Ovary (tissue), 9 donors: ENCODE results near the gene RNH1. TPM values are rescaled to one million over a fixed set of nuclear protein-coding genes. Genes with fewer than 3 reads are reported as not detected.

Experiments
- DNase-seq, 5 donors: peaks; one replicate each; pipeline ENCODE4 v3.0.0-alpha.2; 2019 to 2020
- H3K27ac ChIP-seq, 2 donors: fragments of 200-600 bp; one replicate each; pipeline versions ENCODE4 v1.5.1 to v1.8.0; 2019 to 2022
- H3K27me3 ChIP-seq: fragments of 200-600 bp; one replicate; pipeline ENCODE4 v1.8.0; 2022
- H3K36me3 ChIP-seq: fragments of 200-600 bp; sonication (generic); one replicate; pipeline ENCODE4 v1.5.1; 2019
- H3K4me1 ChIP-seq: one replicate; pipeline ENCODE4 v1.8.1; 2013; ENCODE audit warnings: mild to moderate bottlenecking, moderate library complexity; ENCODE audit not compliant: insufficient read depth
- H3K4me3 ChIP-seq: fragments of 200-600 bp; sonication (generic); one replicate; pipeline ENCODE4 v1.5.1; 2017
- H3K9me3 ChIP-seq, 2 donors: fragments of 200-600 bp in 1 of 2; sonication (generic) in 1 of 2; one replicate each; pipeline versions ENCODE4 v1.5.1 to v1.8.1; 2013 to 2019; ENCODE audit warnings: mild to moderate bottlenecking in 1 of 2, moderate library complexity in 1 of 2
- EP300 ChIP-seq: sonication (generic); formaldehyde crosslinking; IDR thresholded peaks from one replicate; pipeline ENCODE4 v1.6.1; 2017; ENCODE audit warnings: antibody characterized with exemption
- POLR2A ChIP-seq: fragments of 450-650 bp; IDR thresholded peaks from one replicate; pipeline ENCODE4 v1.6.1; 2017; ENCODE audit warnings: antibody characterized with exemption, mild to moderate bottlenecking, moderate library complexity
- WGBS, 3 donors: extraction: QIAGEN DNeasy Blood & Tissue Kit in 1 of 3; methylation state at CpG; one replicate each; pipeline versions ENCODE4 v1.1.5 to v1.1.7; 2013 to 2017; 5-methylcytosine and 5-hydroxymethylcytosine counted together
- intact Hi-C, 4 donors: fragments of 100-400 bp; cut with DNase I; formaldehyde crosslinking; loops; one replicate each; pipeline versions ENCODE4 v1.11.0 to v1.15.1; 2022 to 2023
- polyA plus RNA-seq, 2 donors: library from polyadenylated mRNA; stranded (reverse); fragments of 200-250 nt in 1 of 2; fragments of 350-450 nt in 1 of 2; fragmentation: Illumina TruSeq in 1 of 2; extraction: RNeasy Lipid Tissue Mini Kit (QIAGEN cat#74804) in 1 of 2; gene quantifications; one replicate each; pipeline ENCODE4 v1.2.3, GENCODE V29; 2013 to 2014
- total RNA-seq, 7 donors: library from RNA; depleted of rRNA in 2 of 7; stranded (reverse); fragments of >200 nt in 2 of 7; fragmentation: NEBNext Ultra II Directional in 3 of 7; extraction: Animal tissue kit (Norgen Biotek cat#: 25700) in 3 of 7; gene quantifications; one replicate each; pipeline versions ENCODE4 v1.1.0 to v1.2.4, GENCODE V29; 2016 to 2023
- TF ChIP-seq, protein P1 (sequence below), 3 donors: fragments of 450-650 bp in 2 of 3; fragments of 200-600 bp in 1 of 3; IDR thresholded peaks; one replicate each; pipeline versions ENCODE4 v1.5.1 to v1.8.0; 2016 to 2022; ENCODE audit warnings: antibody characterized with exemption in 3 of 3, mild to moderate bottlenecking in 1 of 3
- donor health status: DM: no; HTN: no; CAD: no; lungs with moderate emphysema.
- donor health status: DM: no; HTN: no; CAD: no.
- donor health status: Bipolar disorder and iron deficiency.
- donor health status: DM: yes; HTN: yes; CAD: no.
- donor health status: DM: no; HTN: no; CAD: no.
- donor health status: DM: yes; HTN: yes; CAD: no.

Gene RNH1
- total and polyA plus RNA-seq, 9 donors = 17.4 to 233 (median 156) TPM

DNA sequence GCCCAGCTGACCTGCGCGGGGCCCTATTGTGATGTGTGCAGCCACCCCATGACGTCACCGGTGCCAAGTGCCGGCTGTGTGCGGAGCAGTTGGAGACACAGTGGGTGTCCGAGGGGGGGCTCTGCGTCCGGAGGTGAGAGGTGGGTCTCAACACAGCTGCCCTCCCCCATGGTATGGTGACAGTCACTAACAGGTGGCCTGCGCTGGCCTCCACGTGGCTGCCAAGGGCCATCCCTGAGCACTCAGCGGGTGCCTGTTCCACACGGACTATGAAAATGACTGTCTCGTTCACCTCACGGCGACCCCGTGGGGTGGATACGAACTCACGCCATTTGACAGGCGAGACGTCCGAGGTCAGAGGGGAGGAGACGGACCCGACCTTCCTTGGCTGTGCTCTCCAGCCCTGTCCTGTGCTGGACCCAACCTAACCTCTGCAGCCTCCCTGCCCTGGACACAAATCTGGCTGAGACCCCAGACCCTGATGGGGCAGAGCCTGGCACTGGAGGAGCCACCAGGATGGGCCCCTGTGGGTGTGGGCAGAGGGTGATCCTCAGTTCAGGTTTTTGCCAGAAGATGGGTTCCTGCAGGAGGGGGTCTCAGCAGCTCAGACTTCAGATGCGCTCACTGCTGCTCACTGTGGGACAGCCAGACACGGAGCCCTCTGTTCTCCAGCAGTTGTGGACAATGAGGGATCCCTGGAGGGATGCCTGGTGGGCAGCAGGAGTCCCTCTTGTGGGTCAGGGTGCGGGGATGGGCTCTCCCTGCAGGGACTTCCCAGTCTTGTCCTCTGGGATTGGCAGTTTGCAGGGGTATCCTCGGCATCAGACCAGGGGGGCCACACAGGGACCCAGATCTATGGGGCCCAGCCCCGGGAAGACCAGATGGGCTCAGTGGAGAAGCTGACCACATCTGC lies 22.0 kb upstream of the RNH1 start:
- TF ChIP-seq, protein P1, sequence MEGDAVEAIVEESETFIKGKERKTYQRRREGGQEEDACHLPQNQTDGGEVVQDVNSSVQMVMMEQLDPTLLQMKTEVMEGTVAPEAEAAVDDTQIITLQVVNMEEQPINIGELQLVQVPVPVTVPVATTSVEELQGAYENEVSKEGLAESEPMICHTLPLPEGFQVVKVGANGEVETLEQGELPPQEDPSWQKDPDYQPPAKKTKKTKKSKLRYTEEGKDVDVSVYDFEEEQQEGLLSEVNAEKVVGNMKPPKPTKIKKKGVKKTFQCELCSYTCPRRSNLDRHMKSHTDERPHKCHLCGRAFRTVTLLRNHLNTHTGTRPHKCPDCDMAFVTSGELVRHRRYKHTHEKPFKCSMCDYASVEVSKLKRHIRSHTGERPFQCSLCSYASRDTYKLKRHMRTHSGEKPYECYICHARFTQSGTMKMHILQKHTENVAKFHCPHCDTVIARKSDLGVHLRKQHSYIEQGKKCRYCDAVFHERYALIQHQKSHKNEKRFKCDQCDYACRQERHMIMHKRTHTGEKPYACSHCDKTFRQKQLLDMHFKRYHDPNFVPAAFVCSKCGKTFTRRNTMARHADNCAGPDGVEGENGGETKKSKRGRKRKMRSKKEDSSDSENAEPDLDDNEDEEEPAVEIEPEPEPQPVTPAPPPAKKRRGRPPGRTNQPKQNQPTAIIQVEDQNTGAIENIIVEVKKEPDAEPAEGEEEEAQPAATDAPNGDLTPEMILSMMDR (IDR thresholded peaks at IDR 0.05) = no peak
- TF ChIP-seq EP300 (no peak), POLR2A (no peak)
- H3K4me3 ChIP-seq = no peak overlapping the region
- H3K36me3 ChIP-seq = no peaks in the 10 kb centered on the region
- H3K9me3 ChIP-seq = no peaks in the 10 kb centered on the region
- WGBS, 3 donors = 56 to 64% (median 61%) methylated on average over 15 to 29 of the region's 29 CpGs
- no peaks in the 10 kb centered on the region for H3K27me3 ChIP-seq
- H3K4me1 ChIP-seq = no peaks in the 10 kb centered on the region
- intact Hi-C loops = no loop called here
- DNase-seq = no peak
- no peak overlapping the region for H3K27ac ChIP-seq

DNA sequence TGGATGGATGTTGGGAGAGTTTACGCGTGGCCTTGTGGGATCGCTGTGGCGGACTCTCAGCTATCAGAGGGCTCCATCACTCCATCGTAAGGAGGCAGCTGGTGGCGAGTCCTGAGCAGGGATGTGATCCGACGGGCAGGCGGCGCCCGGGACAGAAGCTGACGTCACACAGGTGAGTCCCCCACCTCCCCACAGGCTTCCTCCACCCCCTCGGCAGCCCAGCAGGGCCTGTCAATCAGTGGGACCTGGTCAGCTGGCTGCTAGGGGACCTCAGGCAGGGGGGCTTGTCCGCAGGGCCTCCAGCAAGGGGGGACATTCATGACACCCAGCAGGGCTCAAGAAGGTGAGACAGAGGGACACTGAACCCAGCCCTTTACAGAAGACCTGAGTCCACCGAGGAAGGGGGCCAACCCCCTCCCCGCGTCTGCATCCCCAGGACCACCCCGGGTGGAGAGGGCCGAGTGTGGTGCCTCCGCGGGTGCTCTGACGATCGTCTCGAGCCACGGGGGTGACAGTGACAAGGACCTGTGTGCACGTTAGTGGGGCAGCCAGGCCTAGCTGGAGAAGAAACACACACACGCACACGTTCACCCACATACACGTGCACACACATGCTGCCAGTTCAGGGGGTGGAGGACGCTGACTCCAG lies 21.2 kb upstream of the RNH1 start:
- Histone ChIP-seq H3K36me3 (no peaks in the 10 kb centered on the region), H3K4me3 (no peak overlapping the region), H3K27me3 (no peaks in the 10 kb centered on the region), H3K27ac (no peak overlapping the region), H3K4me1 (no peaks in the 10 kb centered on the region), H3K9me3 (no peaks in the 10 kb centered on the region)
- 71 to 88% (median 73%) methylated on average over 14 to 30 of the region's 30 CpGs for WGBS, 3 donors
- no peak for DNase-seq
- TF ChIP-seq, protein P1 (IDR thresholded peaks at IDR 0.05) = no peak
- TF ChIP-seq EP300 (no peak), POLR2A (no peak)
- intact Hi-C loops = no loop called here

DNA sequence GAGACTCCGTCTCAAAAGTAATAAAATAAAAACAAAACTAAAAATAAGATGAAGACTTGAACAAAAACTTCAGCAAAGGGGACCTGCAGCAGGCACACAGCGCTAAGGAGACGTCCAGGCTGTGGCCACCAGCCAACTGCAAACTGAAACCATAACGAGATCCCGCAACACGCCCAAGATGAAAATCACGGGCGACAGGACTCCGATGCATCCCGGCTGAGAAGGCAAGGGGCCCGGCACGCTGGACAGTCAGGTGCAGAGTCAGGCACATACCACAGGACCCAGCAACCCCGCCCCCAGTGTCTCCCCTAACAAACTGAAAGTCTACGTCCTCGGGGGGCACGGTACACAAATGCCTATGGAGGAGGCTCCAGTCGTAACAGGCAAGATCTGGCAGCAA lies 19.1 kb upstream of the RNH1 start:
- DNase-seq = no peak
- H3K36me3 ChIP-seq = no peaks in the 10 kb centered on the region
- 53 to 72% (median 69%) methylated on average over 17 of the region's 17 CpGs for WGBS, 3 donors
- no peaks in the 10 kb centered on the region for H3K27me3 ChIP-seq
- TF ChIP-seq POLR2A (no peak), EP300 (no peak)
- TF ChIP-seq, protein P1 (IDR thresholded peaks at IDR 0.05) = no peak
- no peak overlapping the region for H3K27ac ChIP-seq
- no peaks in the 10 kb centered on the region for H3K9me3 ChIP-seq
- H3K4me3 ChIP-seq = no peak overlapping the region
- H3K4me1 ChIP-seq = no peaks in the 10 kb centered on the region
- intact Hi-C loops = no loop called here

DNA sequence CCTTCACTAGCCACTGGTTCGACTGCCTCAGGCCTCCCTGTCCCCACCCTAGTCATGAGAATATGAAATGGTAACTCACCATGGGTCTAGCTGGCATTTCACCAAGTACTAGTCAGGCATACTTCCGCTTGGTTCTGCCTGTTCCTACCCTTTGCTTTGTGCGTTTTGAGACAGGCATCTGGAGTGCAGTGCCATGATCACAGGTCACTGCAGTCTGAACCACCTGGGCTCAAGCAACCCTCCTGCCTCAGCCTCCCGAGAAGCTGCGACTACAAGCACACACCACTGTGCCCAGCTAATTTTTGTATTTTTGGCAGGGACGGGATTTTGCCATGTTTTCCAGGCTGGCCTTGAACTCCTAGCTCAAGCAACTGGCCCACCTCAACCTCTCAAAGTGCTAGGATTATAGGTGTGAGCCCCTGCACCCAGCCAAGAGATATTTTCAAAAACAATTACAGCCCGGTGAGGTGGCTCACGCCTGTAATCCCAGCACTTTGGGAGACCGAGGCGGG lies 14.2 kb upstream of the RNH1 start:
- H3K4me3 ChIP-seq = no peak overlapping the region
- TF ChIP-seq EP300 (no peak), POLR2A (no peak)
- TF ChIP-seq, protein P1 (IDR thresholded peaks at IDR 0.05) = no peak
- intact Hi-C loops = no loop called here
- H3K4me1 ChIP-seq = no peaks in the 10 kb centered on the region
- H3K27ac ChIP-seq = no peak overlapping the region
- no peak for DNase-seq
- 78 to 91% (median 86%) methylated on average over 10 of the region's 10 CpGs for whole genome bisulfite sequencing, 3 donors
- H3K9me3 ChIP-seq = no peaks in the 10 kb centered on the region
- no peaks in the 10 kb centered on the region for H3K36me3 ChIP-seq
- no peaks in the 10 kb centered on the region for H3K27me3 ChIP-seq
